ENCODE data around the gene KIF16B.
"Not testable (repeated sequence)": the region's sequence is repeated elsewhere in the genome, so short reads cannot be mapped to it uniquely, and the experiment has no call there.

DNA sequence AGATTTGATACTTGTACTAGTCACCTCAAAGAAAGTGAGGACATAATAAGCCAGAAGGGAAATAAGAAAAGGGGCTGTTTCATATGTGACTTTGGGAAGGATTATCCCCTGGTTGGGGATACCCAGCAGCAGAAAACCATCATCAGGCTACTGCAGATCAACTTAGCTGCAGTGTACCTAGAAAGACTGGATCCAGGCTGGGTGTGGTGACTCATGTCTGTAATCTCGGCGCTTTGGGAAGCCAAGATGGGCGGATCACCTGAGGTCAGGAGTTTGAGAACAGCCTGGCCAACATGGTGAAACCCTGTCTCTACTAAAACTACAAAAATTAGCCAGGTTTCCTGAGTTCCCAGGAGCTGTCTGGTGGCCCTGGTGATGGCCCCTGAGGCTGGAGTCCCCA is 23.2 kb upstream of the KIF16B start:
- TF ChIP-seq POLR2A (IDR thresholded peaks at IDR 0.05; ENCODE audit: borderline replicate concordance, extremely low read depth, insufficient read depth, insufficient read length); CEBPB (IDR thresholded peaks at IDR 0.05; ENCODE audit: low read depth); SIN3A (IDR thresholded peaks at IDR 0.05; ENCODE audit: low read depth); YY1 (IDR thresholded peaks at IDR 0.05; ENCODE audit: extremely low read depth, insufficient replicate concordance, low read depth, low read length); EZH2phosphoT487 (IDR thresholded peaks at IDR 0.05; ENCODE audit: borderline replicate concordance); POLR2AphosphoS5 (IDR thresholded peaks at IDR 0.05; ENCODE audit: low read depth, low read length); RAD21 (IDR thresholded peaks at IDR 0.05; ENCODE audit: low read depth); ZFX (IDR thresholded peaks at IDR 0.05); EZH2 (IDR thresholded peaks at IDR 0.05): not testable (repeated sequence)
- TF ChIP-seq, protein P1, sequence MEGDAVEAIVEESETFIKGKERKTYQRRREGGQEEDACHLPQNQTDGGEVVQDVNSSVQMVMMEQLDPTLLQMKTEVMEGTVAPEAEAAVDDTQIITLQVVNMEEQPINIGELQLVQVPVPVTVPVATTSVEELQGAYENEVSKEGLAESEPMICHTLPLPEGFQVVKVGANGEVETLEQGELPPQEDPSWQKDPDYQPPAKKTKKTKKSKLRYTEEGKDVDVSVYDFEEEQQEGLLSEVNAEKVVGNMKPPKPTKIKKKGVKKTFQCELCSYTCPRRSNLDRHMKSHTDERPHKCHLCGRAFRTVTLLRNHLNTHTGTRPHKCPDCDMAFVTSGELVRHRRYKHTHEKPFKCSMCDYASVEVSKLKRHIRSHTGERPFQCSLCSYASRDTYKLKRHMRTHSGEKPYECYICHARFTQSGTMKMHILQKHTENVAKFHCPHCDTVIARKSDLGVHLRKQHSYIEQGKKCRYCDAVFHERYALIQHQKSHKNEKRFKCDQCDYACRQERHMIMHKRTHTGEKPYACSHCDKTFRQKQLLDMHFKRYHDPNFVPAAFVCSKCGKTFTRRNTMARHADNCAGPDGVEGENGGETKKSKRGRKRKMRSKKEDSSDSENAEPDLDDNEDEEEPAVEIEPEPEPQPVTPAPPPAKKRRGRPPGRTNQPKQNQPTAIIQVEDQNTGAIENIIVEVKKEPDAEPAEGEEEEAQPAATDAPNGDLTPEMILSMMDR (IDR thresholded peaks at IDR 0.05 in 2 of 3, conservative IDR thresholded peaks at IDR 0.05 in 1 of 3; ENCODE audit: borderline replicate concordance in 1 of 3, insufficient read depth in 1 of 3, low read depth in 2 of 3, low read length in 2 of 3): not testable (repeated sequence)
- TF ChIP-seq, protein P2, sequence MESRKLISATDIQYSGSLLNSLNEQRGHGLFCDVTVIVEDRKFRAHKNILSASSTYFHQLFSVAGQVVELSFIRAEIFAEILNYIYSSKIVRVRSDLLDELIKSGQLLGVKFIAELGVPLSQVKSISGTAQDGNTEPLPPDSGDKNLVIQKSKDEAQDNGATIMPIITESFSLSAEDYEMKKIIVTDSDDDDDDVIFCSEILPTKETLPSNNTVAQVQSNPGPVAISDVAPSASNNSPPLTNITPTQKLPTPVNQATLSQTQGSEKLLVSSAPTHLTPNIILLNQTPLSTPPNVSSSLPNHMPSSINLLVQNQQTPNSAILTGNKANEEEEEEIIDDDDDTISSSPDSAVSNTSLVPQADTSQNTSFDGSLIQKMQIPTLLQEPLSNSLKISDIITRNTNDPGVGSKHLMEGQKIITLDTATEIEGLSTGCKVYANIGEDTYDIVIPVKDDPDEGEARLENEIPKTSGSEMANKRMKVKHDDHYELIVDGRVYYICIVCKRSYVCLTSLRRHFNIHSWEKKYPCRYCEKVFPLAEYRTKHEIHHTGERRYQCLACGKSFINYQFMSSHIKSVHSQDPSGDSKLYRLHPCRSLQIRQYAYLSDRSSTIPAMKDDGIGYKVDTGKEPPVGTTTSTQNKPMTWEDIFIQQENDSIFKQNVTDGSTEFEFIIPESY (IDR thresholded peaks at IDR 0.05; ENCODE audit: extremely low read depth, insufficient replicate concordance, low read length): not testable (repeated sequence)
- TF ChIP-seq, protein P3, sequence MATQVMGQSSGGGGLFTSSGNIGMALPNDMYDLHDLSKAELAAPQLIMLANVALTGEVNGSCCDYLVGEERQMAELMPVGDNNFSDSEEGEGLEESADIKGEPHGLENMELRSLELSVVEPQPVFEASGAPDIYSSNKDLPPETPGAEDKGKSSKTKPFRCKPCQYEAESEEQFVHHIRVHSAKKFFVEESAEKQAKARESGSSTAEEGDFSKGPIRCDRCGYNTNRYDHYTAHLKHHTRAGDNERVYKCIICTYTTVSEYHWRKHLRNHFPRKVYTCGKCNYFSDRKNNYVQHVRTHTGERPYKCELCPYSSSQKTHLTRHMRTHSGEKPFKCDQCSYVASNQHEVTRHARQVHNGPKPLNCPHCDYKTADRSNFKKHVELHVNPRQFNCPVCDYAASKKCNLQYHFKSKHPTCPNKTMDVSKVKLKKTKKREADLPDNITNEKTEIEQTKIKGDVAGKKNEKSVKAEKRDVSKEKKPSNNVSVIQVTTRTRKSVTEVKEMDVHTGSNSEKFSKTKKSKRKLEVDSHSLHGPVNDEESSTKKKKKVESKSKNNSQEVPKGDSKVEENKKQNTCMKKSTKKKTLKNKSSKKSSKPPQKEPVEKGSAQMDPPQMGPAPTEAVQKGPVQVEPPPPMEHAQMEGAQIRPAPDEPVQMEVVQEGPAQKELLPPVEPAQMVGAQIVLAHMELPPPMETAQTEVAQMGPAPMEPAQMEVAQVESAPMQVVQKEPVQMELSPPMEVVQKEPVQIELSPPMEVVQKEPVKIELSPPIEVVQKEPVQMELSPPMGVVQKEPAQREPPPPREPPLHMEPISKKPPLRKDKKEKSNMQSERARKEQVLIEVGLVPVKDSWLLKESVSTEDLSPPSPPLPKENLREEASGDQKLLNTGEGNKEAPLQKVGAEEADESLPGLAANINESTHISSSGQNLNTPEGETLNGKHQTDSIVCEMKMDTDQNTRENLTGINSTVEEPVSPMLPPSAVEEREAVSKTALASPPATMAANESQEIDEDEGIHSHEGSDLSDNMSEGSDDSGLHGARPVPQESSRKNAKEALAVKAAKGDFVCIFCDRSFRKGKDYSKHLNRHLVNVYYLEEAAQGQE (IDR thresholded peaks at IDR 0.05; ENCODE audit: low read depth): not testable (repeated sequence)
- TF ChIP-seq, protein P4, sequence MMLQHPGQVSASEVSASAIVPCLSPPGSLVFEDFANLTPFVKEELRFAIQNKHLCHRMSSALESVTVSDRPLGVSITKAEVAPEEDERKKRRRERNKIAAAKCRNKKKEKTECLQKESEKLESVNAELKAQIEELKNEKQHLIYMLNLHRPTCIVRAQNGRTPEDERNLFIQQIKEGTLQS (IDR thresholded peaks at IDR 0.05): not testable (repeated sequence)
